GM12873 (cell line): ENCODE results near the gene RMP24.

Source experiments
- CTCF ChIP-seq: IDR thresholded peaks from 2 replicates; pipeline ENCODE4 v1.5.1; 2012; ENCODE audit warnings: low read depth, mild to moderate bottlenecking, moderate library complexity, low read length, control low read depth; ENCODE audit not compliant: insufficient read depth; ENCODE audit errors: missing control alignments

The RMP24 gene

GRCh38 chr18:35936951-35937350, 35.5 kb upstream of the RMP24 start:
- TF ChIP-seq CTCF: no peak

GRCh38 chr18:35938158-35938557, 34.3 kb upstream of the RMP24 start:
- no peak for TF ChIP-seq CTCF

- TF ChIP-seq CTCF: no peak
Measured at GRCh38 chr18:35938562-35938961, 33.9 kb upstream of the RMP24 start.

GRCh38 chr18:35939138-35939537, 33.3 kb upstream of the RMP24 start:
- TF ChIP-seq CTCF: peak; percentile 37

GRCh38 chr18:35941299-35941698, 31.2 kb upstream of the RMP24 start:
- TF ChIP-seq CTCF: no peak

GRCh38 chr18:35942133-35942532, 30.3 kb upstream of the RMP24 start:
- TF ChIP-seq CTCF: no peak

GRCh38 chr18:35942661-35943060, 29.8 kb upstream of the RMP24 start:
- peak; percentile 8 for TF ChIP-seq CTCF
